NOMO-1 treated with DMSO at 0.1 percent for 48 hours (cell line): ENCODE data around the gene SIRT3.
A peak's percentile ranks its signal among the peaks of the same experiment; 100 is the strongest.

Experiments
- DNase-seq: peaks from one replicate; lab custom pipeline; 2025; ENCODE audit not compliant: unreplicated experiment; lab: John Stamatoyannopoulos, UW

The SIRT3 gene

GRCh38 chr11:235997-236773 lies at the start of gene SIRT3:
Gene SIRT3, minus strand, starts transcription at chr11:236342. Its CDS starts 14 bp downstream, at chr11:236328.
- DNase-seq, result peak; percentile 90

- DNase-seq, result no peak
These were observed 49.7 kb upstream of the SIRT3 start for GRCh38 chr11:285894-286220.

- DNase-seq, result no peak
These were observed 49.1 kb upstream of the SIRT3 start for GRCh38 chr11:285021-285893.

- no peak for DNase-seq
These were observed 48.2 kb upstream of the SIRT3 start for GRCh38 chr11:284105-285020.

- DNase-seq, result peak; percentile 27
These were observed 47.4 kb upstream of the SIRT3 start for GRCh38 chr11:283405-284104.

GRCh38 chr11:282630-283360 lies 46.7 kb upstream of the SIRT3 start:
- no peak for DNase-seq

- DNase-seq, result no peak
These were observed 46.0 kb upstream of the SIRT3 start for GRCh38 chr11:282171-282570.

GRCh38 chr11:281486-282161 lies 45.5 kb upstream of the SIRT3 start:
- no peak for DNase-seq

- DNase-seq, result no peak
These were observed 44.8 kb upstream of the SIRT3 start for GRCh38 chr11:280706-281485.

- peak; percentile 54 for DNase-seq
These were observed 44.0 kb upstream of the SIRT3 start for GRCh38 chr11:279966-280705.

GRCh38 chr11:279040-279965 lies 43.2 kb upstream of the SIRT3 start:
- DNase-seq, result no peak

GRCh38 chr11:278001-278951 lies 42.1 kb upstream of the SIRT3 start, which contains the start of gene NLRP6:
Gene NLRP6, plus strand, starts transcription at chr11:278407. Its CDS starts 163 bp downstream, at chr11:278570.
- no peak for DNase-seq

GRCh38 chr11:276219-276618 lies 40.1 kb upstream of the SIRT3 start:
- DNase-seq, result no peak

- no peak for DNase-seq
These were observed 36.7 kb upstream of the SIRT3 start for GRCh38 chr11:272931-273198.

- no peak for DNase-seq
These were observed 36.2 kb upstream of the SIRT3 start for GRCh38 chr11:272195-272930.
